ENCODE measurements around the gene CNTNAP5.

The CNTNAP5 gene

GRCh38 chr2:124646166-124646815 is 621.2 kb downstream of the CNTNAP5 start:
- no peak for DNase-seq

- no peak for DNase-seq
Measured at GRCh38 chr2:124647245-124647644, 622.2 kb downstream of the CNTNAP5 start.

GRCh38 chr2:124647663-124648062 is 622.6 kb downstream of the CNTNAP5 start:
- no peak for DNase-seq

- no peak for DNase-seq
Measured at GRCh38 chr2:124649001-124649400, 623.9 kb downstream of the CNTNAP5 start.

GRCh38 chr2:124652099-124652498 is 627.0 kb downstream of the CNTNAP5 start:
- DNase-seq = no peak

GRCh38 chr2:124658373-124658772 is 633.3 kb downstream of the CNTNAP5 start:
- DNase-seq = no peak

- DNase-seq = no peak
Measured at GRCh38 chr2:124661558-124661957, 636.5 kb downstream of the CNTNAP5 start.

- no peak for DNase-seq
Measured at GRCh38 chr2:124662946-124663644, 638.0 kb downstream of the CNTNAP5 start.

- DNase-seq = no peak
Measured at GRCh38 chr2:124663645-124663997, 638.5 kb downstream of the CNTNAP5 start.

GRCh38 chr2:124664363-124664762 is 639.3 kb downstream of the CNTNAP5 start:
- no peak for DNase-seq

GRCh38 chr2:124666976-124667375 is 641.9 kb downstream of the CNTNAP5 start:
- no peak for DNase-seq

- no peak for DNase-seq
Measured at GRCh38 chr2:124668161-124668560, 643.1 kb downstream of the CNTNAP5 start.

GRCh38 chr2:124670187-124670586 is 645.1 kb downstream of the CNTNAP5 start:
- no peak for DNase-seq

GRCh38 chr2:124678043-124678442 is 653.0 kb downstream of the CNTNAP5 start:
- DNase-seq = no peak

- DNase-seq = no peak
Measured at GRCh38 chr2:124683536-124684428, 658.7 kb downstream of the CNTNAP5 start.

- no peak for DNase-seq
Measured at GRCh38 chr2:124689348-124689747, 664.3 kb downstream of the CNTNAP5 start.

GRCh38 chr2:124692216-124692615 is 667.1 kb downstream of the CNTNAP5 start:
- no peak for DNase-seq

- DNase-seq = no peak
Measured at GRCh38 chr2:124692707-124693106, 667.6 kb downstream of the CNTNAP5 start.

- DNase-seq = no peak
Measured at GRCh38 chr2:124693156-124693555, 668.1 kb downstream of the CNTNAP5 start.

- DNase-seq = no peak
Measured at GRCh38 chr2:124698979-124699565, 674.0 kb downstream of the CNTNAP5 start.

- DNase-seq = no peak
Measured at GRCh38 chr2:124702777-124703176, 677.7 kb downstream of the CNTNAP5 start.

- DNase-seq = no peak
Measured at GRCh38 chr2:124704071-124704925, 679.2 kb downstream of the CNTNAP5 start.
